ENCODE measurements around the gene POLD1.
"Not testable (repeated sequence)": the region's sequence is repeated elsewhere in the genome, so short reads cannot be mapped to it uniquely, and the experiment has no call there.

POLD1 gene

GRCh38 chr19:50383852-50384684, at the start of gene POLD1:
POLD1 (plus strand) TSS chr19:50384347; CDS start chr19:50398852, 14,505 bp downstream.
- DNase-seq, result peak; percentile 91

- DNase-seq, result no peak
Measured at GRCh38 chr19:50334741-50335421, 49.3 kb upstream of the POLD1 start.

- not testable (repeated sequence) for DNase-seq
Measured at GRCh38 chr19:50337031-50337430, 47.1 kb upstream of the POLD1 start.

- no peak for DNase-seq
Measured at GRCh38 chr19:50340331-50340730, 43.8 kb upstream of the POLD1 start.

GRCh38 chr19:50341091-50341564, 43.0 kb upstream of the POLD1 start:
- DNase-seq, result no peak

- no peak for DNase-seq
Measured at GRCh38 chr19:50344661-50345318, 39.4 kb upstream of the POLD1 start.

DNA sequence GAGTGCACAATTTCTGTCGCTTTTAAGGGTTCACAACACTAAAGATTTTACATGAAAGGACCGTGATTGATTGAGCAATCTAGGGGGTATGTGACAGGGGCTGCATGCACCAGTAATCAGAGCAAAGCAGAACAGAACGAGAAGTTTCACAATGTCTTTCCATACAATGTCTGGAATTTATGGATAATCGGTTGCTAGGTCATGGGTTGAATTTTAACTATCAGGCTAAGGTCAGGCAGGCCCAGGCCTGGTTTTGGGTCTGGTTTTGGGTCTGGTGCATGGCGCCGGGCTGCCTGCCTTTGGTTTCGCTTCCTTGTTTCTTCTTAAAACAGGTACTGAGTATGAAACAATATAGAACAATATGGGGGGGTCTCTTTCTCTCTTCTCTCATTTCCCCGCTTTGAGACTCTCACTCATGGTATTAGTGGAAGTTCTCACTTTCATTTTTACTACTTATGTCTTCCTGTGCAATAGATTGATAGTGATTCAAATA, 37.0 kb upstream of the POLD1 start:
- not testable (repeated sequence) for DNase-seq

- DNase-seq, result no peak
Measured at GRCh38 chr19:50349277-50350057, 34.7 kb upstream of the POLD1 start.

DNA sequence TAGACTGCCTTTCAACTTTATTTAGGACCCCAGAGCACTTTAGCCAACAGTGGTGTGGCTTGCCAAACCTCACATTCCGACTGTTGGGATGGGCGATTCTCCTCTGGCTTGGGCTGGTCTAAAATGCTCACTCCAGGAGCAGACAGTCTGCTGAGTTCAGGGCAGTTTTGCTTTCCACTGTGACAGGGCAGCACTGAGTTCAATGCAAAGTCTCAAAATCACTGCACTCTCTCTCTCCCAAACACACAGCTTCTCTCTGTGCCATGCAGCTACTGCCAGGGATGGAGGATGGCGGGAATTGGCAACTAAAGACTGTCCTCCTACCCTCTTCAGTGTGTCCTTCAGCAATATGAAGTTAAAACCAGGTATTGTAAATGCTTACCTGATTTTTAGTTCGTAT, 31.9 kb upstream of the POLD1 start:
- DNase-seq, result no peak

DNA sequence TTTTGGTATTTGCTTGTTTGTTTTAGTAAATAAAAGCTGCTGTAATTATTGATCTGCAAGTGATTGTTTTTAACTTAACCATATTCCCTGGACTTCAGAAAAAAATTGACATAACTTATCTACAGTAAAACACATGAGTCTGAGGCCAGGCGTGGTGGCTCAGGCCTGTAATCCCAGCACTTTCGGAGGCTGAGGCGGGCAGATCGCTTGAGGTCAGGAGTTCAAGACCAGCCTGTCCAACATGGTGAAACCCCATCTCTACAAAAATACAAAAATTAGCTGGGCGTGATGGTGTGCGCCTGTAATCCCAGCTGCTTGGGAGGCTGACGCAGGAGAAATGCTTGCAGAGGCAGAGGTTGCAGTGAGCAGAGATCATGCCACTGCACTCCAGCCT, 30.7 kb upstream of the POLD1 start:
- not testable (repeated sequence) for DNase-seq

DNA sequence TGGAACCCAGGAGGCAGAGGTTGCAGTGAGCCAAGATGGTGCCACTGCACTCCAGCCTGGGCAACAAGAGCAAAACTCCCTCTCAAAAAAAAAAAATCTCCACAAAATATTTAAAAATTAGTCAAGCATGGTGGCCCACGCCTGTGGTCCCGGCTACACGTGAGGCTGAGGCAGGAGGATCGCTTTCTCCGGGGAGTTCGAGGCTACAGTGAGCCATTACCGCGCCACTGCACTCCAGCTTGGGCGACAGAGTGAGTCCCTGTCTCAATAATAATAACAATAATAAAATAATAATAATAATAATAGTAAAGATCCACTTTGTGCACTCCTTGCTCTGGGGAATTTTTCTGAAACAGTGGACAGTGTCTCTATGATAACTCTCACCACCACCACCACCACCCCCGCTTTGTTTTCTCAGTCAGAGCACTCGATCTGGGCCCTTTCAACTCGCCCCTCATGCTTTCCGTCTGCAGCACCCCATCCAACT, 27.4 kb upstream of the POLD1 start:
- no peak for DNase-seq

DNA sequence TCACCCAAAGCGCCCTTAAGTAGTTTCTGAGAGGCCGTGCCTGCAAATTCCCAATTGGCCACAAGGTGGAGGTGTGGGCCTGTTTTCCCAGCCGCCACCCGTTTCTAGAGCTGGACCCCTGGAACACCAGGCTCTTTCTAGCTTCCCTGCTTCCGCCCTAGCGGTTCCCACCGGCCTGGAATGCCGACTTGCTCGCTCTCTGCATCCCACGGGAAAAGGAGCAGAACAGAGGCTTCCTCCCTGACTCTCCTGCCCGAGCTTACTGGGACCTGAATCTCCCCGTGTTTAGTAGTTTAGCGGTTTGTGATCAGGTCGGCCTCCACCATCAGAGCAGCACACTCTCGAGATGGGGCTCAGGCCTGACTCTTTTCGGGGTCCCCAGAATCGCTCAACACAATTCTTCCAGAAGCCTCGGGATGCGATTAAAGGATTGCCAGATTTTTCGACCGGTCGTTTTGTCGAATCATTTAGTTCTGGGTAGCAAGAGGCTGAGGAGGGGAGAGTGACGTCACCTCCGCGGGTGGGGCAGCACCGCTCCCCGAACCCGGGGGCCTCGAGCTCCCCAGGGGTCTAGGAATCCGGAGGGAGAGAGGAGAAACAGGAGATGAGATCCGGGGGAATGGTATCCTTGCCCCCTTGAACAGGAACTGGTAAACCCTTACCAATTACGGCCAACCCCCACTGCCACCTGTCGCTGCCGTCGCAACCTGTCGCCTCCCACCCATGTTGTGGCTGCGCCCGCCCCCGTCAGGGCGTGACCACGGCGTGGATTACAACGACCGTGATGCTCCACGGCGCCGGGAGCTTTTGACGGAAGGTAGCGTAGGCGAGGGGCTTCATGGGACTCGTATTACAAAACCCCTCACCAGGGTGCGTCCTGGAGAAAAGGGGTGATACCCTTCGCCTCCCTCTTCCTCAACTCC, 26.7 kb upstream of the POLD1 start:
- peak; percentile 27 for DNase-seq

- peak; percentile 46 for DNase-seq
Measured at GRCh38 chr19:50358483-50359327, 25.4 kb upstream of the POLD1 start.

GRCh38 chr19:50359328-50359818, 24.8 kb upstream of the POLD1 start:
- DNase-seq, result no peak

DNA sequence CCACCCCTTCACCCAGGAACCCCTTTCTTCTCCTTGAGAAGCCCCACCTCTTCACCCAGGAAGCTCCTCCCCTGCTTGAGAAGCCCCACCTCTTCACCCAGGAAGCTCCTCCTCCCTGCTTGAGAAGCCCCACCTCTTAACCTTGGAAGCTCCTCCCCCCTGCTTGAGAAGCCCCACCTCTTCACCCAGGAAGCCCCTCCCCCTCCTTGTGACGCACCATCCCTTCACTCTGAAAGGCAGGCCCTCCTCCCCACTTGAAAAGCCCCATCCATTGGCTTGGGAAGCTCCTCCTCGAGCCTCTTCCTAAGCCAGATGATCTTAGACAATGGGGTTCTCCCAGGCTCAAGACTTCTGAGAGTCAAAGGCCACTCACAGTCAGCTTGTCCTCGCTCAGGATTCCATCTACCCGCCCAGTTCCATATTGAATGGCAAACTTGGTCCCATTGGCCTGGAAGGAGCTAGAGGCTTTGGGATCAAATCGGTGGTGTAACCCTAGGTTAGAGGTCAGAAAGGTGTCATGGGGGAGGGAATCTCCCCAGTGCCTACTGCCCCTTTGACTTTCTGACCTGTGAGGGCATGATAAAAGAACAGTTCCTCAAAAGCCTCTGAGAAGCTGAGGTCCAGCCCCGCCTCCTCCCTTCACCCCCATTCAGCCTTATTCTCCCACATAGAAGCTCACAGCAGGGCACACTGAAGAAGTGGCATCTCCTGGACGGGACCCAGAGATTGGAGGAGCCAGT, 22.7 kb upstream of the POLD1 start:
- DNase-seq, result no peak

- DNase-seq, result no peak
Measured at GRCh38 chr19:50362030-50362412, 22.1 kb upstream of the POLD1 start.

- no peak for DNase-seq
Measured at GRCh38 chr19:50362656-50363424, 21.3 kb upstream of the POLD1 start.
